AG08395 (cell line): Measurements from ENCODE around the gene AXDND1.

Experiments used
- DNase-seq: peaks from one replicate; pipeline ENCODE4 v3.0.0; 2012; ENCODE audit warnings: mixed read lengths, low spot score

The AXDND1 gene

DNA sequence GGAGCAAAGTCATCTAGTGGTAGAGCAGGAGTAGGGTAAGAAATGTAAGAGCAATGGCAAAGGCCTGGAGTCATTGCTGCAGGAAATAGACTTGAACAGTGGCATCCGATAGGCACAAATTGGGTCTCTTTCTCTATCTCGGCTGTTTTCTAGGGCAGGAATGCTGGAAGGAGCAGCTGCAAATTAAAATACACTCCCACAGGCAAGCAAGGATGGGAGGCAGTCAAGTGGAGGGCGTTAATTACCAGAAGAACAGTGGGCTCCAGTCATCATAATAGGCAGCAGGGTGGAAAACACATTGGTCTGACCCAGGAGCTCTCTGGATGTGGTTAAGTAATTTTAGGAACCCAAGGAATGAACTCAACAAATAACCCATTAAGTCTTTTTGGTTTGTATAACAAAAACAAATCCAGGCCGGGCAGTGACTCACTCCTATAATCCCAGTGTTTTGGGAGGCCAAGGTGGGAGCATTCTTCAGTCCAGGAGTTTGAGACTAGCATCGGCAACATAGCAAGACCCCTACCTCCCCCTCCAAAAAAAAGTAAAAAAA is 218.1 kb downstream of the AXDND1 start:
- no peak for DNase-seq

DNA sequence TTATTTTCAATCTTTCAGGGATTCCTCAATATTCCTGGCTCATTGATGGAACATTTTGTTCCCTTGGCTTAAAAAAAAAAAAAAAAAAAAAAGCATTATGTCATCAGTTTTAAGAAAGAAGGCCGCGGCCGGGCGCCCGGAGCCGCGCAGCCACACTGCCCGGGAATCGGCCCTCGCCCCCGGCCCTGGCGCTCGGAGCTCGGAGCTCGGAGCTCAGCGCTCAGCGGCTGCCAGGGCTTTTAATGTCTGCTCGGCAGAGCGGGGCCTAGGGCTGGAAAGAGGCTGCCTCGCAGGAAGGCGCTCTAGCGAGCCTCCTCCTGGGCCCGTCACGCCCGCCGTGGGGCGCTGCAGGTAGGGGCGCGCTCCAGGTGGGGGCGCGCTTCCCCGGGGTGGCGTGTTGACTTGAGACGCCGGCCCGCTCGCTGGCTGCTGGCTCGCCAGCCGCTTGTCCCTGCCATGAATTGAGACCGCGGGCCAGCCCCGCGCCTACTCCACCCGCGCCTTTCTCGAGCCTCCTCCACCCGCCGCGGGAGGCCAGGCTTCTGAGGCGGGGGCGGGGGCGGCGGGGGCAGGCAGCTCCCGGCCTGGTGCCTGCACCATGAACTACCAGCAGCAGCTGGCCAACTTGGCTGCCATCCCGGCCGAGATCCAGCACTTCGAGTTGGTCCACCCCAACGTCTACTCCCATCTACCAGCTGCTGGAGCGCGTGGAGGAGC is 220.5 kb downstream of the AXDND1 start:
- peak; percentile 7 for DNase-seq

DNA sequence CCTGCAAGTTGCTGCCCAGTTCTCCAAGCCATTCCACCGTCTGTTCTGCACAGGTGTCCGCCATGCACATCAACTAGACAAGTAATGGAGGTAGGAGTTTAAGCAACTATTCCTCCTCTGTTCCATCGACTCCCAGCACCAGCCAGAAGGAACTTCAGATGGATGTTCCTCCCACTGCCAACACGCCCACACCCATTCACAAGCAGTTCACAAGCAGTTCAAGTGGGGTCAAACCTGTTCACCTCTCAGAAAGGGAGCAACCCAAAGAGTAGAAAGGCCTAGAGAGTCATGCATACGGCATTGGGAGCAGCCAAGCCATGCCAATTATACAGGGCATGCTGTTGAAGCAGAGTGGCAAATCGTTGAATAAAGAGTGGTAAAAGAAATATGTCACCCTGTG is 221.6 kb downstream of the AXDND1 start:
- no peak for DNase-seq

DNA sequence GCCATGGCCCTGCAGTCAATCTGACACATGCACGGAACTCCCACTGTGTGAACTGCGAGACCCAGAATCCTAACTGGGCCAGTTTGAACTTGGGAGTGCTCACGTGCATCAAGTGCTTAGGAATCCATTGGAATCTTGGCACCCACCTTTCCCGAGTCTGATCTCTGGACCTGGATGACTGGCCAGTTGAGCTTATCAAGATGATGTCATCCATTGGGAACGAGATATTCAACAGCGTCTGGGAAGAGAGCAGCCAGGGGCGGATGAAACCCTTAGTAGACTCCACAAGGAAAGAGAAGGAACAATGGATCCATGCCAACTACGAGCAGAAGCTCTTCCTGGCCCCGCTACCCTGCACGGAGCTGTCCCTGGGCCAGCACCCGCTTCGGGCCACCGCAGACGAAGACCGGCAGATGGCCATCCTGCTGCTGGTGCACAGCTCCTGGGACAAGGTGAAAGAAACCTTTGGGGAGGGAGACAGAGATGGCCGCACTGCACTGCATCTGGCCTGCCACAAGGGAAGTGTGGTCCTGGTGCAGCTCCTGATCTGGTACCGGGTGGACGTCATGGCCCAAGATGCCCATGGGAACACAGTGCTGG is 222.8 kb downstream of the AXDND1 start:
- DNase-seq, result no peak

GRCh38 chr1:179589509-179589908 is 223.7 kb downstream of the AXDND1 start:
- DNase-seq, result no peak

DNA sequence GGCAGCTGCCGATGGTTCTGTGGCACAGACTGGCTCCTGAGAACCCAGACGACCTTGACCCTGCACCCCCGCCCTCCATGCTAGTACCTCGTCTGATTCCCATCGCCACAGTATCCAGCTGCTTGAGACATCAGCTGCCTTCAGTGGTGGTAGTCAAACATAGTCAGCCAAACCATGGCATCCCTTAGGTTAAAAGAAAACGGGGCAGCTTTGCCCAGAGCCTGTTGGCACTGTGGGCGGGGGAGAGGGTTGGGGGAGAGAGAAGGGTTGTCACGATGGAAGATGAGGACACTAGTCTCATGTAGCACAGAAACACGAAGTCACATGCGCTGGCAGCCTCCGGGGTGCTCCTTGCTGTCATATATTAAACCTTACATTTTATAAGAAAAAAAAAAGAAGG is 224.9 kb downstream of the AXDND1 start:
- no peak for DNase-seq

- DNase-seq, result no peak
These were observed 225.5 kb downstream of the AXDND1 start for GRCh38 chr1:179591253-179591591.

DNA sequence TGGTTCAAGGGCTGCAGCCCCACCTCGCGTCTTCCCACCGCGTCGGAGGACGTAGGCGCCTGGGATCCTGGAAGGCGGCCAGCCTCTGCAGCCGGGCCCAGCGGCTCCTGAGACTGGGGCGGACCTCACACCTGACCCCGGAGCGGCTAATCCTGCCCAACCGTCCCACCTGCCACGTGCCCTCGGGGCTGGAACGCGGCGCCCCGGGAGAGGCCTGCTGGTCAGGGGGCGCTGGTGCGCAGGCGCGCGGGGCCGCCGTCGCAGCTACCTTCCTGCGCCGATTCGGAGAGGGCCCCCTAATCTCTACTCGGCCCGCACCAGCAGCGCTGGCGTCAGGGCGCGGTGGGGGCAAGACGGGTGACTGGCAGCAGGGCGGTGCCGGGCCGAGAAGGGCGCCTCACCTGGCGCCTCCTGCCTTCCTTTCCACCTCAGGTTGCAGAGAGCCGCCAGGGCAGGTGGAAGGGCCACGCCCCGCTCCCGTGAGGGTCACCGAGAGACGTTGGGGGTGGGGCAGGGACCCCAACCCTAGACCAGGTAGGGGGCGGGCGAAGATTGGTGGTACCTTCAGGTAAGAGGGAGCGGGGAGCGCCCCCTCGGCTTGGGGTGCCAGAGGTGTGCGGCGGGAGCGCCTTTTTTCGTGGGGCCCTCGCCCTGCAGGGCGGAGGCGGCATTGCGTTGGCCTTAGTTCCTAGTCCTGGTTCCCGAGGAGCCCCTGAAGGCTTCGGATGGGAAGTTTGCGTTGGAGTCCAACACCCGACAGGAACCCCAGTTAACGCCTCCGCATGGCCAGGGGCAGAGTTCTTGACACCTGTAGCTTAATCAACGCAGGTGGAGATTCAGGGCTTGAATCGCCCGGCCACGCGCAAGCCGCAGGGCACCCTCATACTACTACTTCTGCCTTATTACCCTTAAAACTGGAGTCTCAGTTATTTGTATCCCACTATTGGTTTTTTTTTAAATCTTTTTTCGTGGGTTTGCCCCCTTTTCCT is 226.1 kb downstream of the AXDND1 start, which contains the start of gene TDRD5:
Gene TDRD5 (plus strand): TSS at position 241 of the 989 bp plus-strand sequence. CDS start 784 bp downstream, outside the sequence.
- no peak for DNase-seq

- no peak for DNase-seq
These were observed 232.9 kb downstream of the AXDND1 start for GRCh38 chr1:179598631-179599030.

- no peak for DNase-seq
These were observed 234.0 kb downstream of the AXDND1 start for GRCh38 chr1:179599623-179600249.

DNA sequence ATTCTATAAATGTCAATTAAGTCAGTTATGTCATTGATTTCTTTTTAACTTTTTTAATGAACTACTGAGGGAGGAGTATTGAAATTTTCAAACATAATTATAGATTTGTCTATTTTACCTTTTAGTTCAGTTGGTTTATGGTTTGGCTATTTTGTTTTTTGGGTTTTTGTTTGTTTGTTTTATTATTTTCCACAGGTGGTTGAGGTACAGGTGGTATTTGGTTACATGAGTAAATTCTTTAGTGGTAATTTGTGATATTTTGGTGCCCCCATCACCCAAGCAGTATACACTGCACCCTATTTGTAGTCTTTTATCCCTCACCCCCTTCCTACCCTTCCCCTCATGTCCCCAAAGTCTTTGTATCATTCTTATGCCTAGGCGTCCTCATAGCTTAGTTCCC is 235.3 kb downstream of the AXDND1 start:
- DNase-seq, result no peak
